Activated CD4-positive, alpha-beta T cell treated with anti-CD3 and anti-CD28 coated beads for 24 hours (primary cell): ENCODE measurements around the gene CLPSL1.

ENCODE experiments used
- DNase-seq, 2 donors: peaks; one replicate each; pipeline ENCODE4 v3.0.0-alpha.2; 2020; ENCODE audit warnings: low read depth in 2 of 2

The CLPSL1 gene

GRCh38 chr6:35797837-35798526, 17.2 kb downstream of the CLPSL1 start:
- no peak for DNase-seq

GRCh38 chr6:35798706-35799105, 17.9 kb downstream of the CLPSL1 start:
- no peak for DNase-seq

GRCh38 chr6:35801148-35801547, 20.3 kb downstream of the CLPSL1 start:
- no peak for DNase-seq

GRCh38 chr6:35804996-35805736, 24.3 kb downstream of the CLPSL1 start, which contains the start of gene LHFPL5:
TSS of gene LHFPL5 (plus strand) at chr6:35805352. CDS start at chr6:35805671, 319 bp downstream.
- DNase-seq: peak; percentile 20 to 29

- DNase-seq: no peak
These were observed 27.9 kb downstream of the CLPSL1 start for GRCh38 chr6:35808688-35809087.

GRCh38 chr6:35809809-35810208, 29.0 kb downstream of the CLPSL1 start:
- no peak for DNase-seq

- DNase-seq: no peak
These were observed 30.3 kb downstream of the CLPSL1 start for GRCh38 chr6:35810971-35811698.

GRCh38 chr6:35811699-35811995, 30.8 kb downstream of the CLPSL1 start:
- no peak for DNase-seq

GRCh38 chr6:35817515-35817914, 36.7 kb downstream of the CLPSL1 start:
- no peak for DNase-seq

- DNase-seq: no peak
These were observed 42.8 kb downstream of the CLPSL1 start for GRCh38 chr6:35823601-35824000.

- no peak for DNase-seq
These were observed 43.9 kb downstream of the CLPSL1 start for GRCh38 chr6:35824552-35825192.

- DNase-seq: no peak
These were observed 48.5 kb downstream of the CLPSL1 start for GRCh38 chr6:35829306-35829705.

GRCh38 chr6:35831257-35832007, 50.6 kb downstream of the CLPSL1 start:
- no peak for DNase-seq

- no peak for DNase-seq
These were observed 52.7 kb downstream of the CLPSL1 start for GRCh38 chr6:35833536-35833935.
